Measurements from ENCODE around the gene DOCK2.

DNA sequence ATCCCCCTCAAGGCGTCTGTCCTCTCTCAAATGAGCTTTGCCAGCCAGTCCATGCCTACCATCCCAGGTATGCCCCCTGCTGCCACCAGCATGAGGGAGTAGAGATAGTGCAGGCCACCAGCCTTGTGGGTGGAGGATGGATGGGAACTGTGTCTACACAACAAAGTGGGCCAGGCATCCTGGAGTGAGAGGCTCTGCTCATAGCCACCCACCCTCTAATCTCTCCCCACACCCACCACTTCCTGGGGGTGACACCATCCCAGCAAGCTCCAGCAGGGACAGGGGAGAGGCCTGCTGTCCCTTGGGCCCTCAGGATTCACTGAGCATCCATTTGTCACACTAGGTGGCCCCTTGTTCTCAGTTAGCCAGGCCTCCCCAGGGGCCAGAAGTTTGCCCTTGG is 443.1 kb downstream of the DOCK2 start:
- TF ChIP-seq, protein P1, sequence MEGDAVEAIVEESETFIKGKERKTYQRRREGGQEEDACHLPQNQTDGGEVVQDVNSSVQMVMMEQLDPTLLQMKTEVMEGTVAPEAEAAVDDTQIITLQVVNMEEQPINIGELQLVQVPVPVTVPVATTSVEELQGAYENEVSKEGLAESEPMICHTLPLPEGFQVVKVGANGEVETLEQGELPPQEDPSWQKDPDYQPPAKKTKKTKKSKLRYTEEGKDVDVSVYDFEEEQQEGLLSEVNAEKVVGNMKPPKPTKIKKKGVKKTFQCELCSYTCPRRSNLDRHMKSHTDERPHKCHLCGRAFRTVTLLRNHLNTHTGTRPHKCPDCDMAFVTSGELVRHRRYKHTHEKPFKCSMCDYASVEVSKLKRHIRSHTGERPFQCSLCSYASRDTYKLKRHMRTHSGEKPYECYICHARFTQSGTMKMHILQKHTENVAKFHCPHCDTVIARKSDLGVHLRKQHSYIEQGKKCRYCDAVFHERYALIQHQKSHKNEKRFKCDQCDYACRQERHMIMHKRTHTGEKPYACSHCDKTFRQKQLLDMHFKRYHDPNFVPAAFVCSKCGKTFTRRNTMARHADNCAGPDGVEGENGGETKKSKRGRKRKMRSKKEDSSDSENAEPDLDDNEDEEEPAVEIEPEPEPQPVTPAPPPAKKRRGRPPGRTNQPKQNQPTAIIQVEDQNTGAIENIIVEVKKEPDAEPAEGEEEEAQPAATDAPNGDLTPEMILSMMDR (conservative IDR thresholded peaks at IDR 0.05 in 1 of 2, IDR thresholded peaks at IDR 0.05 in 1 of 2; ENCODE audit: low read depth in 1 of 2, low read length in 2 of 2), result no peak
- TF ChIP-seq EZH2 (IDR thresholded peaks at IDR 0.05; ENCODE audit: low read length, missing control alignments), result no peak

Measured in fibroblast of lung (primary cell).